Skeletal muscle cell (primary cell): ENCODE data around the gene PSMA1.
"Not testable (repeated sequence)": the region's sequence is repeated elsewhere in the genome, so short reads cannot be mapped to it uniquely, and the experiment has no call there.

Experiments
- DNase-seq: peaks from one replicate; pipeline ENCODE4 v3.0.0-alpha.2; 2010; ENCODE audit warnings: low read depth
- H3K4me3 ChIP-seq: 2 replicates; pipeline ENCODE4 v1.5.1; 2011; ENCODE audit warnings: low read depth, mild to moderate bottlenecking, control low read depth, low read length, moderate library complexity

PSMA1 gene

DNA sequence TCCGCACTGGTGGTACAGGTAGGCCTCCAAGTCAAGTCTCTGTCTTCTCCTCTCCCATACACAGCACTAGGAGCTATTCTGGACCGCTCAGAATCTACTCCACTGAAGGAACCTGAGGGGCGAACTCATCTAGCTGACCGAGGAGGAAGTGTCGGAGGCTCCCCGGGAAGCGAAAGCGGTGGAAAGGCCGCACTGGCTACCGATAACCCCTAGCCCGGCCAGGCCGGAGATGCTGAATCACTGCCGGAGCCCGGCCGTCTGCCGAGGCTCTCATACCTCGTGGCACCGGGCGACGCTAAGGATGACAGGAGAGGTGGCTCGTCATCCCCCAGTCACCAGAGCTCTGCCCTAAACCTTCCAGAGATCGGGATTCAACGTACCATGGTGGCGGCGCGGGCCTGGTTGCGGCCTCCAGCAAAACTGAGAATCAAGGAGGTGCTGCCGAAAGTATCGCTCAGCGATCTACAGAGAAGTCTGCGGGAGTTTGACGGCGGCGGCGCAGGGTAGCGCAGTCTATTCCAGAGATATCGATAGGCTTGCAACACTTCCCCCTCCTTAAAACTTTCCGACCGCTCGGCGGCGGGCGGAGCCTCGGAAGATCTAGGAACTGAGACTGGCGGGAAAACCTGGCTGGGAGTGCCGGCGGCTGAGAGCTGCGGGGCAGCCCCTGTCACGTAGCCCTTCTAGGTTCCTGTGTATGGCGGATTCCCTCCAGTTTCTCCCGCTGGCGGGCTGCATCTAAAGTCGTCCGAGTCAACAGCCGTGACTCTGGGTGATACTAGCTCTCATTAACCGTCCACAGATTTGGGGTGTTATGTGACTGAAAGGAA lies at the start of gene PSMA1:
PSMA1 (minus strand) TSS at position 470 of the 830 bp plus-strand sequence; CDS start at position 383, 87 bp downstream.
- peak within 1 kb of the TSS; percentile 92 for H3K4me3 ChIP-seq
- DNase-seq, result peak; percentile 84

DNA sequence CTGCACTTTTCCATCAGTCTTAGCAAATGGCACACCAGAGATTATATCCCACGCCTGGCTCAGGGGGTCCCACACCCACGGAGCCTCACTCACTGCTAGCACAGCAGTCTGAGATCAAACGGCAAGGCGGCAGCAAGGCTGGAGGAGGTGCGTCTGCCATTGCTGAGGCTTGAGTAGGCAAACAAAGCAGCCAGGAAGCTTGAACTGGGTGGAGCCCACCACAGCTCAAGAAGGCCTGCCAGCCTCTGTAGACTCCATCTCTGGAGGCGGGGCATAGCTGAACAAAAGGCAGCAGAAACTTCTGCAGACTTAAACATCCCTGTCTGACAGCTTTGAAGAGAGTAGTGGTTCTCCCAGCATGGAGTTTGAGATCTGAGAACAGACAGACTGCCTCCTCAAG lies 49.3 kb upstream of the PSMA1 start:
- not testable (repeated sequence) for H3K4me3 ChIP-seq, DNase-seq

DNA sequence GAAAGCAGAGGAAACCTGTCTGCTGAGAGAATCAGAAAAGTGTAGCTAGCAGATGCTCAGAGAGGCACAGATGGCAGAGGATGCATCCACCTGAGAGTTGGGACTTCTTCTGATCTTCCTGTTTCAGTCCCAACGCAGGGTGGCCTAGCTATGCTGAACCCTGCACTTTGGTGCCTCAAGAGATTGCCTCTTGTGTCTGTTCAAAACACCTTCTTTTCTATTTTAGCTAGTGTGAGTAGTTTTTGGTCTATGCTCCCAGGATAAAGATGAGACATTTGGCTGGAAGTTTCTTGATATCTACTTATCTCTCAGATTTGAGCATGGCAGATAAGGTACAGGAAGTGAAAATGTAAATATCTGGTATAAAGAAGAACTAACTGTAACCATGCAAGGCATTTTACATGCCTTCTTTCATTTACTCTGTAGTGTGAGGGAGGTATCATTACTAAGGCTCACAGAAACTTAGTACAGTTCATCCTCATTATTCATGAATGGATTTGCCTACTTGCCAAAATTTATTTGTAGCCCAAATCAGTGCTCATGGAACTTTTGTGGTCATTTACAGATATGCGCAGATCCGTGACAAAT lies 47.0 kb upstream of the PSMA1 start:
- no peak overlapping the region for H3K4me3 ChIP-seq
- no peak for DNase-seq

GRCh38 chr11:14566331-14567063 lies 46.3 kb upstream of the PSMA1 start:
- DNase-seq, result no peak
- no peak overlapping the region for H3K4me3 ChIP-seq

DNA sequence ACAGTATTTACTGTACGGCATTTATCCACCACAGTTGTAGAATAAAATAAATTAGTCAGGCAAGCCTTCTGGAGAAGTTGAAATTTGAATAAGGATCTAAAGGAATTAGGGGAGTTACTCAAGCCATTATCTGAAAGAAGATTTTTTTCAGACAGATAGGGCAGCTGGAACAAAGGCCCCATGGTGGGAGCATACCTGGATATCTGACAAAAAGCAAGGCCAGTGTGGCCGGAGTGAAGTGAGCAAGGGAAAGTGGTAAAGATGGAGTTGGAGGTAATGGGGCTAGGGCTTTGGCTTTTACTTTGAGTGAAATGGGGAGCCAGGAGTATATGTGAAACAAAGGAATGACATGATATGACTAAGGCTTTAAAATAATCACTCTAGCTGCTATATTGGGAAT lies 45.7 kb upstream of the PSMA1 start:
- no peak for DNase-seq
- no peak overlapping the region for H3K4me3 ChIP-seq

DNA sequence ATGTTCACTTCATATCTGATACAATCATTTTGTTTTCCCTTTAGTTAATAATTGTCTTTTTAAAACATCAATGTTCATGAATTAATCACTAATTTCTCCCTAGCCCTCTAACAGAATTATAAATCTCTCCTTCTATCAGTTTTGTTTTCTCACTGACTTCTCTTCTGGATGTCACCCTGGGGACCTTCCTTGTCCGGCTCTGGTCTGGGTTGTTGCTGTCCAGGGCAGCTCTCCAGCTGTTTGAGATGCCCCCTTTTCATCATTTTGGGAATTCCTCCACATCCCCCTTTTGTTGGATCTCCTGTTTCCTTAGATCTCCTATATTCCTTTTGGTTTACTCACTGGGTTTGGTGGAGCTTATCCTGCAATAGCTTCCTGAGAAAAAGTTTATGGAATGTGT lies 35.6 kb upstream of the PSMA1 start:
- no peak for DNase-seq
- H3K4me3 ChIP-seq, result no peak overlapping the region

DNA sequence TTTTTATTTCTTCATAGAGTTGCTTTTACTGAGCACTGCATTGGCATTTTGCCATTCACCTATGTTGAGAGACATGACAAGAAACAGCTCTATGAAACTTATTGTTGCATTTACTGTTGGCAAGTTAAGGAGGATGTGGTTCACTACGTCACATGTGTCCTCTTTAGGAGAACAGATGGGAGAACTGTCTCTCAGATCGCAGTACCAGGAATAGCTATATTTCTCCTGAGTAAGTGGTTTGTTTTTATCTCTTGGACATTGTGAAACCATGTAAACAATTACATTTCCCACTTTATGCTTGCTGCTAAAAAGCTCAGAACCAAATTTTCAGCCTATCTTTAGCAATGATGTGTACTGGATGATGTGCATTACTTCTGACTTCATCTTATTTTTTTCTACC lies 34.8 kb upstream of the PSMA1 start:
- H3K4me3 ChIP-seq, result no peak overlapping the region
- DNase-seq, result peak; percentile 43

GRCh38 chr11:14552089-14552488 lies 31.9 kb upstream of the PSMA1 start:
- H3K4me3 ChIP-seq, result no peak overlapping the region
- no peak for DNase-seq

DNA sequence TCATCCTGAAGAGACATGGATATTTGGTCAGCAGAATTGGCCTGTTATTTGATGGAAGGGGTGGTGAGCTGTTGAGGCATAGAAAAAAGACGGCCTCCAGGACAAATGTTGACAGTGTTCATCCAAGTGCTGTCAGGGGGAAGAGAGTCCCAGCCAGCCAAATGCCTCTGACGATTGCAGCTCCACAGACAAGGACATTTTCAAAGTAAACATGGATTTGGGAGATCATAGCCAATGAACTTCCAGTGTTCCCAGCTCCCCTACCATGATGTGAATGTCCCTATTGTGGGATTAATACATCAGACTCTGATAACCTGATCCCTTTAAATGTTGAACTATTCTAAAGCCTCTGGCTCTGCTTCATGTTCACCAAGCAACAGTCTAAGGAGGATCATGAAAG lies 31.2 kb upstream of the PSMA1 start:
- H3K4me3 ChIP-seq, result no peak overlapping the region
- DNase-seq, result no peak

DNA sequence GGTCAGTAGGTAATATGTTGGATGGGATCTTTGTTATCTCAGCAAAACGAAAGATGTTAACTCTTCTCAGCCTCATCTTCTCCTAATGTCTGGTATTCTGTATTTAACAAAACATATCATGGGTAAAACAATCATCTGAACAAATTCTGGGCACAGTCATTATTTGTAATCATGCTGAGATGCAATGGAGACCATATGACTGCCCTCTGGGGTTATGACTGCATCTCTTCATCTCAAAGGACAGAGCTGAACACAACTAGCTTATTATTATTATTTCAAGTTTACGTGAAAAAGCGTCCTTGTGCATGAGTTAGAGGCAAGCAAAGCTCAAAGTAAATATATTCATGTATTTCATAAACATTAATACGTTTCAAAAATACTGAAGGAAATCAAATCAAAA lies 29.7 kb upstream of the PSMA1 start:
- H3K4me3 ChIP-seq, result no peak overlapping the region
- DNase-seq, result no peak

GRCh38 chr11:14547440-14547839 lies 27.3 kb upstream of the PSMA1 start:
- no peak for DNase-seq
- no peak overlapping the region for H3K4me3 ChIP-seq

DNA sequence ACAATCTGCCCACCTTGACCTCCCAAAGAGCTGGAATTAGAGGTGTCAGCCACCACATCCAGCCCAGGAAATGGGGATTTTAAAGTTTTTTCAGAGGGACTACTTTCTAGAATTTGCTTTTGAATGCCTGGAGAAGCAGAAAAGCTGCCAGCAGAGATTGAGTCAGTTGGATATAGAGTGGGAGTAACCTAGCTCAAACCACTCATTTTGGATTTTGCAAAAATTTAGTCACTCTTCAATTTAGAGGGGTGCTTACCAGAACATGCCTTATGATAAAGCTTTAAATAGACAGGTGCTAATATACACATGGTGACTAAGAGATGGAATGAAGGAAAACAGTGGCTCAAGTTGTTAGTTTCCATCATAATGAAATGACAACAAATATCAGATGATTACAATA lies 26.5 kb upstream of the PSMA1 start:
- no peak for DNase-seq
- H3K4me3 ChIP-seq, result no peak overlapping the region

DNA sequence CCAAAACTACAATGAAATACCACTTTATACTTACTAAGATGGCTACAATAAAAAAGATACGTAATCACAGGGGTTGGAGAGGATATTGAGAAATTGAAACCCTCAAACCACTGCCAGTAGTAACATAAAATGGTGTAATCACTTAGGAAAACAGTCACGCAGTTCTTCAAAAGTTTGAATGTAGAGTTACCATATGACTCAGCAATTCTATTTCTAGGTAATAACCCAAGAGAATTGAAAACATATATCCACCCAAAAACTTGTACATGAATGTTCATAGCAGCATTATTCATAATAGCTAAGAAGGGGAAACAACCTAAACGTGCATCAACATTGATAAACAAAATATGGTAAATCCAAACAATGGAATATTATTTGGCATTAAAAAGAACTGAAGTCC lies 24.4 kb upstream of the PSMA1 start:
- peak; percentile 63 for DNase-seq
- H3K4me3 ChIP-seq, result no peak overlapping the region

DNA sequence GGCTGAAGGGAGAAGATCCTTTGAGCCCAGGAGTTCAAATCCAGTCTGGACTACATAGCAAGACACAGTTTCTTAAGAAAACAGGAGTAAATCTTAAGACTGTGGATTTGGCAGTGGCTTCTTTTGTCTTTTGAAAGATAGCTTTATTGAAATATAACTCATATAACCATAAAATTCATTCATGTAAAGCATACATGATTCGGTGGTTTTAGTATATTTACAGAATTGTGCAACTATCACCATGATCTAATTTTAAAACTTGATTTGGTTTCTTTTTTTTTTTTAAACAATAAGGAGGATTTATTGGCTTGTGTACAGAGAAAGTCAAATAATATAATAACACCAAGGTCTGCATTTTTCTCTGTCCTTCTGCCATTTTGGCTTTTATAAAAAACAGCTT lies 23.1 kb upstream of the PSMA1 start:
- H3K4me3 ChIP-seq, result no peak overlapping the region

DNA sequence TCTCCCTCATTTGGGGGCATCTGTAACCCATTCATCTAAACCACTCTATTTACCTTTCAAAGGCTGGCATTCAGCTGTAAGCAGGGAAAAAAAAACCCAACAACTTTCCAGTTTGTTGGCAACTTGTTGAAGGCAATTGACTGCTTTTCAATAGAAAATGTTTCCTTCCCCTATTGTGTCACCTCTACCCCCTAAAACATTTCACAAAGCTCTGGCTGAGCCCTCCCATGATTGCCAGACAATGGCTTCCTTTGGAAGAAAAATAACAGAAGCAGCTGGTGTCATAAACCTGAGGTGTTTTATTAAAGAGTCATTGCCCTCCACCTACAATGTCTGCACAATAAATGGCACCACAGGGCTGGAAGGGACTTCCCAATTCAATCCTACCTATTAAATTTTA lies 22.1 kb upstream of the PSMA1 start:
- H3K4me3 ChIP-seq, result no peak overlapping the region
- DNase-seq, result no peak

More for the DNA sequence above, 23.1 kb upstream of the PSMA1 start:
- no peak for DNase-seq

GRCh38 chr11:14541192-14541947 lies 21.2 kb upstream of the PSMA1 start:
- H3K4me3 ChIP-seq, result no peak overlapping the region
- no peak for DNase-seq

DNA sequence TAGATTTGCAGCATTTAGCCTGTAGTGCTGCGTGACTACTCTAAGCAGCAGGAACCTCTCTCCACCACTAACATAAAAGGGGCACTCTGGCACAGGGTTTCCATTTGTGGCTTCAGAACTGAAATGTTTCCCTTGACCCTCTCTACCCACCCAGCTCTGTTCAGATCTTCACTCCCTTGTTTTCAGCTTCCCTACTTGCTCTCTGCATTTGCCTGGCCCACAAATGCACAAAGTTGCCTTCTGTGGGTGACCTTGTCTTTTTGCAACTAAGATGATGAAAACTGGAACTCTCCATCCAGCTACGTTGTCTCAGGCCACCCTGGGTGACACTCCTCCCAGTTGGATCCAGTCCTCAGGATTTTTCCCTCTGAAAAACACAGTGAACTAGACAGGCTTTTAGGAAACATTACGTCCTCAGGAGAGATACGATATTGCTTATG lies 19.8 kb upstream of the PSMA1 start:
- H3K4me3 ChIP-seq, result no peak overlapping the region
- no peak for DNase-seq

GRCh38 chr11:14538926-14539554 lies 18.9 kb upstream of the PSMA1 start:
- DNase-seq, result no peak
- H3K4me3 ChIP-seq, result no peak overlapping the region

DNA sequence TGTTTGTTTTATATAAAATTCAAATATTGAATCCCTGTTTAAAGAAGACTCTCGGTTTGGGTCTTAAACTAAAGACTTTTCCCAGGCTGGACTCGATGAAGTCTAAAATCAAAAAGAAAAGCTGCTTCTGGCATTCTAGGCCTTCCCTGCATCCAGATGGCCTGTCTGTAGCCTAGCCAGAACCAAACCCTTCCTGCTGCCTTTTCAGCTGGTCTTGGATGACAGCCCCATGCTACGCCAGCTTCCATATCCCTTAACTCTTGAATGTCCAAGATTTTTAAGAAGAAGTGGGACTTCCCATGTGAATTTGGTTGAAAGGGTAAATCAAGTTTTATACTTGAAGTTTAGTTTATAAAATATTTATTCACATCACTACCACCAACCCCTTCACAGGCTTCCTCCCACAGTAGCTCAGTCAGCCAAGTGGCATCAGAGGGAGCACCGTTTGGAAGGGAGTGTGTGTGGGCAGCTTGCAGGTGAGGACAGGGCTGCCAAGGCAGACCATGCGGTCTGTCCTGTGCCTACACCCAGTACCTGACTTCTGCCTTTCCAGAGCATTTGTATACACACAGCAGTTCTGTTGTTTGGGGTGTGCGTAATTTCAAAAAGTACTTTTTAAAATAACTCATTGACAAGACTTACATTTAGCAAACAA lies 18.2 kb upstream of the PSMA1 start:
- no peak for DNase-seq
- no peak overlapping the region for H3K4me3 ChIP-seq
